SK-N-MC (cell line): ENCODE results near the gene PDX1.

ENCODE experiments used
- DNase-seq: peaks from one replicate; pipeline ENCODE4 v3.0.0-alpha.2; 2011; ENCODE audit warnings: low read depth, low spot score
- H3K27ac ChIP-seq: fragments of 200-600 bp; sonication (generic); 2 replicates; pipeline ENCODE4 v1.5.1; 2016; ENCODE audit warnings: mixed run types
- H3K36me3 ChIP-seq: fragments of 200-600 bp; sonication (generic); 2 replicates; pipeline ENCODE4 v1.6.1; 2017; ENCODE audit warnings: antibody characterized with exemption, low read length, mixed read lengths; ENCODE audit not compliant: insufficient read depth
- H3K4me3 ChIP-seq: fragments of 200-600 bp; sonication (generic); 2 replicates; pipeline ENCODE4 v1.5.1; 2016
- H3K9ac ChIP-seq: fragments of 200-600 bp; sonication (generic); 2 replicates; pipeline ENCODE4 v1.8.0; 2017; ENCODE audit warnings: mixed run types, mixed read lengths; ENCODE audit not compliant: insufficient read length
- H3K9me3 ChIP-seq: fragments of 200-600 bp; sonication (generic); 2 replicates; pipeline ENCODE4 v1.6.1; 2017; ENCODE audit warnings: low read depth, mild to moderate bottlenecking, antibody characterized with exemption, low read length, moderate library complexity, mixed read lengths
- EZH2 ChIP-seq: fragments of 200-600 bp; sonication (generic); IDR thresholded peaks from one replicate; pipeline ENCODE4 v1.6.1; 2017; ENCODE audit warnings: antibody characterized with exemption
- FOXP2 ChIP-seq: optimal IDR thresholded peaks from 2 replicates; pipeline ENCODE3; 2011; ENCODE audit warnings: mild to moderate bottlenecking, moderate library complexity; ENCODE audit not compliant: insufficient read depth; ENCODE audit errors: extremely low read length, control extremely low read depth
- POLR2AphosphoS5 ChIP-seq: IDR thresholded peaks from 2 replicates; pipeline ENCODE4 v1.6.1; 2012; ENCODE audit warnings: mild to moderate bottlenecking, low read depth, low read length, borderline replicate concordance

The PDX1 gene

DNA sequence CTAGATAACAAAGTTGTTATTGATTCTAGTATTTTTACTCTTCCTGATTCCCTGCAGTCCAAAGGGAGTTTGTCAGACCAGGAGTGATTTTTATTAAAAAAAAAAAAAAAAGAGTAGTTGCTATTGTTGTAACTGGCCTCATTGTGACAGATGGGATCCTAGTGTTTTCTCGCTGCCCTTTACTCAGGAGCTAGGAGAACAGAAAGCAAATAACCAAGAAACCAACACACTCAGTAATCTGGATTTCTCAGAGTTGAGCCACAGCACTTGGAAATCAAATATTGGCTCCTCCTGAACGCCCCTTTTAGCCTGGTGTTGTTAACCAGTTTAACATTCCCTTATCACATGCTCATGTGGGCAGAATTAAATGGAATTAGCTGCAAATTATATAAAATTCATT, 8.3 kb upstream of the PDX1 start:
- Histone ChIP-seq H3K4me3 (no peak overlapping the region), H3K36me3 (no peaks in the 10 kb centered on the region), H3K27ac (no peak overlapping the region), H3K9ac (no peak overlapping the region), H3K9me3 (no peaks in the 10 kb centered on the region)
- no peak for DNase-seq
- TF ChIP-seq FOXP2 (no peak), EZH2 (no peak), POLR2AphosphoS5 (no peak)

DNA sequence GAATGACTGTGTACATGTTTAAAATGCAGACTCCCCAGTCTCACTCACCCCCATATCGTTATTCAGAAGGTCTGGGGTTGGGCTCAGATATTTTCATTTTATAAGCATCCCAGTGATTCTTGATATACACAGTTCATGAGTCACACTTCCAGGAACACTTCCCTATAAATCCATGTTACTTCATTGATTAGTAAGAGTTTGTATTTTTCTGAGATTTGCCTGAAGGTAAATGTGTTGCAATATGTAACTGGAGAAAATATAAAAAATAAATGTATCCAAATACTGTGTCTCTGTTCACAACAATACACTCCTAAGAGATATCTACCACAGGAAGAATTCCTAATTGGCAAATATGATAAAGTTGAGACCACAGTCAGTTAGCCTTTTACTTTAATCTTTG, 6.6 kb upstream of the PDX1 start:
- no peak for DNase-seq
- Histone ChIP-seq H3K27ac (no peak overlapping the region), H3K9me3 (no peaks in the 10 kb centered on the region), H3K4me3 (no peak overlapping the region), H3K36me3 (no peaks in the 10 kb centered on the region), H3K9ac (no peak overlapping the region)
- TF ChIP-seq POLR2AphosphoS5 (no peak), EZH2 (no peak), FOXP2 (no peak)

GRCh38 chr13:27915301-27916207, 4.2 kb upstream of the PDX1 start:
- Histone ChIP-seq H3K9me3 (no peaks in the 10 kb centered on the region), H3K4me3 (no peak overlapping the region), H3K36me3 (no peaks in the 10 kb centered on the region), H3K27ac (no peak overlapping the region), H3K9ac (no peak overlapping the region)
- DNase-seq = no peak
- TF ChIP-seq POLR2AphosphoS5 (no peak), FOXP2 (no peak), EZH2 (no peak)

DNA sequence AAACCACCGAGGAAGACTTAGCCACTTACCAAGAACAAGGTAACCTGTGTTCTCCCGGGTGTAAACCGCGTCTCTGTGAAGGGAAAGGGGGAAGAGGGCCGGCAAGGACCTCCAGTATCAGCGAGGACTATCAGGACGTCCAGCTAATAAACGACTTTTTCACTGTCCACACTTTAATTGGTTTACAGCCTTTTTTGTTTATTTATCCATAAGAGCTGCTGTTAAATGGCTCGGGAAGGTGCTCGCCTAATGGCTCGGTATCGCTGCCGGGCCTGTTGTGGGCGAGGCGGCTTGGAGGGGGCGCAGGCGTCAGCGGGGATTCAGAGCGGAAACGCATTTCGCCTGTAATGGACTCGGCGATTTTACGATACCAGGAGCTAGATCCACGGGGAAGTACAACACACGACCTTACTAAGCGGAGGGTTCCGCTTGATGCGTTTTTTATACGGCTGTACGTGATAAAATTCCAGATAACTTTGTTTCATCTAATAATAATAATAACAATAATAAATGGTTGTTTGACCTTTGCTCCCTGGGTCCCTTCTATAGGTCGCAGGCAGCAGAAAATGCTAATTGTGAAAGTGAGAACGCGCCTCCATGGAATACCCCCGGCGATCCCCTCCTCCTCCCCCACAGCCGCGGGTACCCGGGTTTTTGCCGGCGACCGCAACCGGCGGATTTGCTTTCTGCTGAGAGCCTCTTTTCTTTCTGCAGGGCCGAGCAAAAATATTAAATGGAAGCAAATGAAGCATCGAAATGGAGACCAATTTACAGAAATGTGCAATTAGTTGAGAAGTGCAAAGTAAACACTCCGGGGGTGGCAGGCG, 2.5 kb upstream of the PDX1 start:
- no peak overlapping the region for H3K27ac ChIP-seq
- H3K9me3 ChIP-seq = no peaks in the 10 kb centered on the region
- no peak for DNase-seq
- no peak overlapping the region for H3K9ac ChIP-seq
- TF ChIP-seq FOXP2 (no peak), EZH2 (no peak), POLR2AphosphoS5 (no peak)
- H3K36me3 ChIP-seq = no peaks in the 10 kb centered on the region
- H3K4me3 ChIP-seq = no peak overlapping the region

GRCh38 chr13:27918041-27918917, 1.5 kb upstream of the PDX1 start:
- DNase-seq = no peak

DNA sequence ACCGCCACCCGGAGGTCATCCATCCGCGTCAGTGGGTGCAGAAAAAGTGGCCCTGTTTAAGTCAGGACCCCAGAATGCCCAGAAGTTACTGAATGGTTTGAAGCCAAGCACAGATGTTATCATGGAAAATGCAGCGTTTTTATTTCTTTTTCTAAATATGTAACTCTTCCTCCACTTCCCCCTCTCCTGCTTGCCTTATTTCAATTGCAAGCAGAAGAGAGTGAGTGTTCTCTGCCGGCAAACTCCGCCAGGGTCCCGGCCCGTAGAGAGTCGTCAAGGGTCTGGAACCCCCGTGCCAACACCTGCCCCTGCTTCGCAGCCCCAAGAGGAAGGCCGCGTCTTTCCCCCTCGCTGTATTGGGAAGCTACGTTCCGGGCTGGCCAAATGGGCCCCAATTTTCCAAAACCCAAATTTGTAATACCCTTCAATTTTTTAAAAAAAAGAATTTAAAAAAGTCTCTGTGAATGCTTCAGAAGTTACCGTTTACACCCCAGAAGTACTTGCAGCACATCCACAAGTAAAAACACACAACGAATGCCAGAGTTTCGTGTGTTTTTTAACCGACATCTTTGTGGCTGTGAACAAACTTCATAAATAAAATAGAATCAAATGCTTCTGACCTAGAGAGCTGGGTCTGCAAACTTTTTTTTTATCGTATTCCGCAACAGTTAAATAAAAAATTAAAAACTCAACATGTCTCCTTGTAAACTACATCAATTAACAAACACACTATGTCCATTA, 712 bp upstream of the PDX1 start:
- H3K36me3 ChIP-seq = no peaks in the 10 kb centered on the region
- H3K9me3 ChIP-seq = no peaks in the 10 kb centered on the region
- TF ChIP-seq POLR2AphosphoS5 (no peak), EZH2 (no peak), FOXP2 (no peak)
- H3K9ac ChIP-seq = no peak overlapping the region
- no peak for DNase-seq
- H3K27ac ChIP-seq = no peak overlapping the region
- no peak overlapping the region for H3K4me3 ChIP-seq

More at GRCh38 chr13:27918041-27918917, 1.5 kb upstream of the PDX1 start:
- H3K27ac ChIP-seq = no peak overlapping the region
- no peak for TF ChIP-seq POLR2AphosphoS5
- no peak for TF ChIP-seq EZH2
- no peak for TF ChIP-seq FOXP2
- no peak overlapping the region for H3K4me3 ChIP-seq
- no peaks in the 10 kb centered on the region for H3K9me3 ChIP-seq
- no peaks in the 10 kb centered on the region for H3K36me3 ChIP-seq
- no peak overlapping the region for H3K9ac ChIP-seq

DNA sequence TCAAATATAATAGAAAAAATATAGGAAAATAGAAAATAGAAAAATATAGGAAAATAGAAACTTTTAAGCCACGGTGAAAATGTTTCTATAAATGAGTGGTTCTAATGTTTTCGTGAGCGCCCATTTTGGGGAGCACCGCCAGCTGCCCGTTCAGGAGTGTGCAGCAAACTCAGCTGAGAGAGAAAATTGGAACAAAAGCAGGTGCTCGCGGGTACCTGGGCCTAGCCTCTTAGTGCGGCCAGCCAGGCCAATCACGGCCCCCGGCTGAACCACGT, 204 bp upstream of the PDX1 start:
- no peak for DNase-seq
- no peak overlapping the region for H3K4me3 ChIP-seq
- no peak overlapping the region for H3K9ac ChIP-seq
- TF ChIP-seq POLR2AphosphoS5 (no peak), FOXP2 (no peak), EZH2 (no peak)
- H3K9me3 ChIP-seq = no peaks in the 10 kb centered on the region
- no peaks in the 10 kb centered on the region for H3K36me3 ChIP-seq
- H3K27ac ChIP-seq = no peak overlapping the region
